OCI-LY3 (cell line): ENCODE results near the gene DCAF10.
A peak's percentile ranks its signal among the peaks of the same experiment; 100 is the strongest.
"Not testable (repeated sequence)": the region's sequence is repeated elsewhere in the genome, so short reads cannot be mapped to it uniquely, and the experiment has no call there.

Experiments used
- H2AFZ ChIP-seq: fragments of 200-600, 300-600 bp; shearing (Covaris generic); 2 replicates; pipeline ENCODE4 v1.6.0; 2014; ENCODE audit warnings: antibody characterized with exemption, low read depth, low read length
- H3K27ac ChIP-seq: fragments of 200-600, 300-600 bp; sonication (generic); 2 replicates; pipeline ENCODE4 v1.5.1; 2014; ENCODE audit warnings: mild to moderate bottlenecking, low read length, moderate library complexity, mixed read lengths
- H3K27me3 ChIP-seq: fragments of 200-600, 300-600 bp; sonication (generic); 2 replicates; pipeline ENCODE4 v1.6.1; 2014; ENCODE audit warnings: low read depth, low read length, mixed read lengths
- H3K36me3 ChIP-seq: fragments of 200-600, 300-600 bp; sonication (generic); replicated peaks from 2 replicates; pipeline ENCODE3; 2014; ENCODE audit warnings: low read depth, low read length, mixed read lengths
- H3K4me1 ChIP-seq: fragments of 300-600, 200-600 bp; sonication (generic); 2 replicates; pipeline ENCODE4 v1.6.1; 2014; ENCODE audit warnings: low read length, mixed read lengths
- H3K4me2 ChIP-seq: fragments of 200-600, 300-600 bp; sonication (generic); 2 replicates; pipeline ENCODE4 v1.6.1; 2014; ENCODE audit warnings: low read length, mixed read lengths
- H3K4me3 ChIP-seq: fragments of 300-600, 200-600 bp; sonication (generic); 2 replicates; pipeline ENCODE4 v1.5.1; 2014; ENCODE audit warnings: antibody characterized with exemption, mild to moderate bottlenecking, low read length, moderate library complexity
- H3K79me2 ChIP-seq: fragments of 300-600, 200-600 bp; shearing (Covaris generic); 2 replicates; pipeline ENCODE4 v1.6.1; 2014; ENCODE audit warnings: mild to moderate bottlenecking, low read length, mixed read lengths
- H3K9ac ChIP-seq: fragments of 300-600, 200-600 bp; shearing (Covaris generic); 2 replicates; pipeline ENCODE4 v1.6.0; 2014; ENCODE audit warnings: mild to moderate bottlenecking, low read length, moderate library complexity
- H3K9me3 ChIP-seq: fragments of 200-600, 300-600 bp; shearing (Covaris generic); 2 replicates; pipeline ENCODE4 v1.6.1; 2014; ENCODE audit warnings: low read length, mixed read lengths; ENCODE audit not compliant: insufficient read depth
- H4K20me1 ChIP-seq: fragments of 200-600, 300-600 bp; sonication (generic); 2 replicates; pipeline ENCODE4 v1.6.1; 2016; ENCODE audit warnings: low read length, mixed read lengths; ENCODE audit not compliant: insufficient read depth
- CTCF ChIP-seq: fragments of 200-600, 300-600 bp; sonication (generic); IDR thresholded peaks from 2 replicates; pipeline ENCODE4 v1.5.1; 2014; ENCODE audit warnings: antibody characterized with exemption, low read length, low read depth
- EZH2phosphoT487 ChIP-seq: fragments of 200-600 bp; shearing (Covaris generic); IDR thresholded peaks from 2 replicates; pipeline ENCODE4 v1.6.1; 2018; ENCODE audit warnings: antibody characterized with exemption, mixed run types, low read depth

DCAF10 gene

GRCh38 chr9:37908698-37909186 lies 108.1 kb downstream of the DCAF10 start:
- Histone ChIP-seq H3K4me3 (no peak overlapping the region), H4K20me1 (no peaks in the 10 kb centered on the region), H3K4me1 (peaks cover 19% of the 10 kb centered on the region), H3K79me2 (no peaks in the 10 kb centered on the region), H3K9me3 (no peaks in the 10 kb centered on the region), H3K27ac (no peak overlapping the region), H3K36me3 (no peaks in the 10 kb centered on the region), H2AFZ (no peak overlapping the region), H3K4me2 (no peak overlapping the region), H3K9ac (no peak overlapping the region), H3K27me3 (no peaks in the 10 kb centered on the region)
- TF ChIP-seq EZH2phosphoT487 (no peak), CTCF (no peak)

- Histone ChIP-seq H3K4me3 (no peak overlapping the region), H3K36me3 (no peaks in the 10 kb centered on the region), H3K9ac (no peak overlapping the region), H3K4me2 (no peak overlapping the region), H4K20me1 (no peaks in the 10 kb centered on the region), H3K4me1 (peaks cover 20% of the 10 kb centered on the region), H3K9me3 (no peaks in the 10 kb centered on the region), H3K27me3 (no peaks in the 10 kb centered on the region), H3K27ac (no peak overlapping the region), H3K79me2 (no peaks in the 10 kb centered on the region), H2AFZ (no peak overlapping the region)
- TF ChIP-seq CTCF = no peak
- no peak for TF ChIP-seq EZH2phosphoT487
Observed at GRCh38 chr9:37909326-37909725, 108.7 kb downstream of the DCAF10 start.

GRCh38 chr9:37909836-37910235 lies 109.2 kb downstream of the DCAF10 start:
- H3K4me2 ChIP-seq, H3K9ac ChIP-seq, H2AFZ ChIP-seq, H3K27me3 ChIP-seq, H3K36me3 ChIP-seq, H4K20me1 ChIP-seq, H3K9me3 ChIP-seq, H3K27ac ChIP-seq, H3K4me3 ChIP-seq, H3K79me2 ChIP-seq: not testable (repeated sequence)
- peaks cover 15% of the 10 kb centered on the region for H3K4me1 ChIP-seq

- no peaks in the 10 kb centered on the region for H3K36me3 ChIP-seq
- H3K4me3 ChIP-seq = no peak overlapping the region
- TF ChIP-seq CTCF = no peak
- no peak for TF ChIP-seq EZH2phosphoT487
- no peak overlapping the region for H3K4me2 ChIP-seq
- H3K27ac ChIP-seq = no peak overlapping the region
- no peaks in the 10 kb centered on the region for H3K9me3 ChIP-seq
- H2AFZ ChIP-seq = no peak overlapping the region
- H3K4me1 ChIP-seq = peaks cover 14% of the 10 kb centered on the region
- no peaks in the 10 kb centered on the region for H3K27me3 ChIP-seq
- H4K20me1 ChIP-seq = no peaks in the 10 kb centered on the region
- H3K9ac ChIP-seq = no peak overlapping the region
- H3K79me2 ChIP-seq = no peaks in the 10 kb centered on the region
Observed at GRCh38 chr9:37910271-37910670, 109.7 kb downstream of the DCAF10 start.

GRCh38 chr9:37911271-37911681 lies 110.7 kb downstream of the DCAF10 start:
- H3K4me2 ChIP-seq = peak overlapping the region; percentile 98
- H3K36me3 ChIP-seq = no peaks in the 10 kb centered on the region
- H2AFZ ChIP-seq = peak overlapping the region; percentile 76
- H4K20me1 ChIP-seq = no peaks in the 10 kb centered on the region
- H3K9ac ChIP-seq = peak overlapping the region; percentile 66
- H3K4me3 ChIP-seq = peak overlapping the region; percentile 85
- H3K27me3 ChIP-seq = no peaks in the 10 kb centered on the region
- peak overlapping the region; percentile 27; the same call in 1 of the 2 replicates for H3K27ac ChIP-seq
- H3K79me2 ChIP-seq = no peaks in the 10 kb centered on the region
- TF ChIP-seq EZH2phosphoT487 (no peak), CTCF (no peak)
- no peaks in the 10 kb centered on the region for H3K9me3 ChIP-seq
- peaks cover 14% of the 10 kb centered on the region for H3K4me1 ChIP-seq
